Uterus (tissue), 4 donors: ENCODE measurements around the gene DCTN3. TPM values are rescaled to one million over a fixed set of nuclear protein-coding genes. Genes with fewer than 3 reads are reported as not detected.

Source experiments
- DNase-seq, 2 donors: peaks; one replicate each; pipeline ENCODE4 v3.0.0-alpha.2; 2019 to 2020
- H3K27ac ChIP-seq, 2 donors: fragments of 200-600 bp; sonication (generic); 1 replicate in 1 of 2; 2 replicates in 1 of 2; pipeline ENCODE4 v1.5.1; 2016 to 2018
- H3K27me3 ChIP-seq, 2 donors: fragments of 200-600 bp; sonication (generic); one replicate each; pipeline ENCODE4 v1.5.1; 2018 to 2019; ENCODE audit warnings: control low read depth in 1 of 2
- H3K36me3 ChIP-seq, 2 donors: fragments of 200-600 bp; sonication (generic); one replicate each; pipeline ENCODE4 v1.5.1; 2019; ENCODE audit warnings: control low read depth in 1 of 2
- H3K4me1 ChIP-seq, 2 donors: fragments of 200-600 bp; sonication (generic); one replicate each; pipeline ENCODE4 v1.5.1; 2018 to 2019; ENCODE audit warnings: control low read depth in 1 of 2
- H3K4me3 ChIP-seq, 2 donors: fragments of 200-600 bp; sonication (generic); 1 replicate in 1 of 2; 2 replicates in 1 of 2; pipeline ENCODE4 v1.5.1; 2018 to 2019; ENCODE audit warnings: mild to moderate bottlenecking in 1 of 2
- H3K9me3 ChIP-seq, 2 donors: fragments of 200-600 bp; sonication (generic); one replicate each; pipeline ENCODE4 v1.5.1; 2019; ENCODE audit warnings: control low read depth in 1 of 2
- POLR2A ChIP-seq, 2 donors: fragments of 450-650 bp; IDR thresholded peaks; one replicate each; pipeline ENCODE4 v1.6.1; 2016; ENCODE audit warnings: antibody characterized with exemption in 2 of 2, mild to moderate bottlenecking in 1 of 2, moderate library complexity in 1 of 2
- intact Hi-C: fragments of 100-400 bp; cut with DNase I; formaldehyde crosslinking; loops from one replicate; pipeline ENCODE4 v1.15.1; 2023; ENCODE audit warnings: low total_unique reads
- total RNA-seq, 4 donors: library from RNA; depleted of rRNA in 3 of 4; stranded (reverse); fragments of >200 nt in 3 of 4; gene quantifications; one replicate each; pipeline versions ENCODE4 v1.1.0 to v1.2.4, GENCODE V29; 2014 to 2023
- TF ChIP-seq, protein P1 (sequence below), 4 experiments: fragments of 200-600 bp in 2 of 4; fragments of 450-650 bp in 2 of 4; sonication (generic) in 2 of 4; IDR thresholded peaks; one replicate each; pipeline ENCODE4 v1.5.1; 2016 to 2019; ENCODE audit warnings: antibody characterized with exemption in 4 of 4, mild to moderate bottlenecking in 2 of 4, moderate library complexity in 1 of 4
- donor health status: DM: yes; HTN: yes; CAD: no.

The DCTN3 gene
- total RNA-seq, 4 donors from 2014 or later: 27.7 to 98.0 (median 58.6) TPM

DNA sequence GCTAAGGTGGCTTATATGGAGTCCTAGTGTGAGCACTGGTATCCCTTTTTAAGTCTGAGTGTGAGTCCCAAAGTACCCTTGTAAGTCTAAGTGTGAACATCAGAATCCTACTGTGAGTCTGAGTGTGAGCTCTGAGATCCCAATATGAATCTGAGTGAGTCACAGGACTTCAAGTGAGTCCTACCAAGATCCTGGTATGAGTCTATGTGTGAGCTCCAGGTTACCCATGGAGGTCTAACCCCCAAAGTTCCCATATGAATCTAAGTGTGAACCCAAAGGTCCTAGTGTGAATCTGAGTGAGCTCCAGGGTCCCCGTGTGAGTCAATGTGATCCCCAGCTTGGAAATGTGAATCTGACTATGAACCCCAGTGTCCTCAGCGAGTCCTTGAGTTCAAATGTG, 33.0 kb downstream of the DCTN3 start:
- H3K4me3 ChIP-seq: no peak overlapping the region
- no peak overlapping the region for H3K27ac ChIP-seq
- peaks cover 0 to 28% of the 10 kb centered on the region in 2 donors for H3K4me1 ChIP-seq
- intact Hi-C loops: no loop called here
- DNase-seq: no peak
- H3K9me3 ChIP-seq: no peaks in the 10 kb centered on the region
- TF ChIP-seq, protein P1, sequence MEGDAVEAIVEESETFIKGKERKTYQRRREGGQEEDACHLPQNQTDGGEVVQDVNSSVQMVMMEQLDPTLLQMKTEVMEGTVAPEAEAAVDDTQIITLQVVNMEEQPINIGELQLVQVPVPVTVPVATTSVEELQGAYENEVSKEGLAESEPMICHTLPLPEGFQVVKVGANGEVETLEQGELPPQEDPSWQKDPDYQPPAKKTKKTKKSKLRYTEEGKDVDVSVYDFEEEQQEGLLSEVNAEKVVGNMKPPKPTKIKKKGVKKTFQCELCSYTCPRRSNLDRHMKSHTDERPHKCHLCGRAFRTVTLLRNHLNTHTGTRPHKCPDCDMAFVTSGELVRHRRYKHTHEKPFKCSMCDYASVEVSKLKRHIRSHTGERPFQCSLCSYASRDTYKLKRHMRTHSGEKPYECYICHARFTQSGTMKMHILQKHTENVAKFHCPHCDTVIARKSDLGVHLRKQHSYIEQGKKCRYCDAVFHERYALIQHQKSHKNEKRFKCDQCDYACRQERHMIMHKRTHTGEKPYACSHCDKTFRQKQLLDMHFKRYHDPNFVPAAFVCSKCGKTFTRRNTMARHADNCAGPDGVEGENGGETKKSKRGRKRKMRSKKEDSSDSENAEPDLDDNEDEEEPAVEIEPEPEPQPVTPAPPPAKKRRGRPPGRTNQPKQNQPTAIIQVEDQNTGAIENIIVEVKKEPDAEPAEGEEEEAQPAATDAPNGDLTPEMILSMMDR (IDR thresholded peaks at IDR 0.05): no peak
- TF ChIP-seq POLR2A (IDR thresholded peaks at IDR 0.05): no peak
- no peaks in the 10 kb centered on the region for H3K36me3 ChIP-seq
- peaks cover 7 to 8% of the 10 kb centered on the region in 2 donors for H3K27me3 ChIP-seq

DNA sequence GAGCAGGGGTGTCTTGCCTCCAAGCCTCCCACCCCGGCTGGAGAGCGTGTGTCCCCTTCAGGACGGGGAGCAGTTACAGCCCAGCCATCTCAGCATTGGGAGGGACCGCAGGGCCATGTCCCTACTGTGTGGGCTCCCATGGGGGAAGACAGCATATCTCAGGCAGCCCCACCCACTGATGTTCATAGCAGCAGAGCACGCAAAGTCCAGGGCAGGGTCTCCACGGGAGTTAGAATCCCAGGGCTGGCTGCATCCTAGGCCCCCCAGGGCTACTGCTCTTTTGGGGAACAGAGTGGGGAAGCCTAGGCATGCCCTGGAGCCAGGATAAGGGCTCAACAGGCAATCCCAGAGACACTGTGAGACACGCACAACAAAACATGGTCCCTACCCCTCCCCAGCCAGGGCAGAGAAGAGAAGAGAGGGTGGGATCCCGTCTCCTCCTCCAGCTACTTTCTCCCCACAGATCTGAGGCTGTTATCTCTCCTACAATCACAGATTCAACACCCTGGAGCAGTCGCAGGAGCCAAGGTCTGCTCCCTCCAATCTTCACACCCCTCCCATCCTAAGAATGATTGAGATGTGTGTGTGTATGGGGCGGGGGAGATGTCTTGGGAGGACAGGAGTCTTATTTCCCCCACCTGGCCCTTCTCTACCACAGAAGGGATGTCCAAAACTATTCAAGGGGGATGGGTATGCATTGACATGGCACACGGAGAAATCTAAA, 34.2 kb downstream of the DCTN3 start:
- intact Hi-C loops: no loop called here
- no peak overlapping the region for H3K27ac ChIP-seq
- DNase-seq: no peak

DNA sequence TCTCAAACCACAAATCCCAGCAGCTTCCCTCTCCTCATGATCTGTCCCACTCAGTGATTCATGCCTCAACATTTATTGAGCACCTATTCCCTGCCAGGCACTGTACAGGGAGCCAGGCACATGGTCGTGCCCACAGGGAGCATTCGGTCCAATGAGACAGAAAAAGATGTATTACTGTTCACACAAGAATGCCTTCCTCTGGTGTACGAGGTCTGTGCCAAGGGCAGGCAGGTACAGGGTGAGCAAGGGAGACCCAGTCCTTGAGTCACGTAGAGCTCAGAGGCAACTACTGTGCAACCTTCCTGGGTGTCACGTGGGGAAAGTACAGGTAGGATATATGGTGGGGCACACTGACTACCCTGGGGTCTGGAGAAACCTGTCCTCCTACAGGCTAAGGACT, 35.3 kb downstream of the DCTN3 start:
- H3K27ac ChIP-seq: no peak overlapping the region
- no peak overlapping the region for H3K4me3 ChIP-seq
- DNase-seq: no peak
- no peak for TF ChIP-seq POLR2A (IDR thresholded peaks at IDR 0.05)
- TF ChIP-seq, protein P1 (IDR thresholded peaks at IDR 0.05): no peak
- H3K27me3 ChIP-seq: peaks cover 7 to 8% of the 10 kb centered on the region in 2 donors
- no peaks in the 10 kb centered on the region for H3K36me3 ChIP-seq
- H3K4me1 ChIP-seq: peaks cover 0 to 12% of the 10 kb centered on the region in 2 donors
- intact Hi-C loops: no loop called here
- no peaks in the 10 kb centered on the region for H3K9me3 ChIP-seq

More for the DNA sequence above, 34.2 kb downstream of the DCTN3 start:
- Histone ChIP-seq H3K27me3 (peaks cover 7 to 8% of the 10 kb centered on the region in 2 donors), H3K36me3 (no peaks in the 10 kb centered on the region), H3K4me1 (peaks cover 0 to 23% of the 10 kb centered on the region in 2 donors), H3K4me3 (no peak overlapping the region), H3K9me3 (no peaks in the 10 kb centered on the region)
- TF ChIP-seq, protein P1 (IDR thresholded peaks at IDR 0.05): no peak
- TF ChIP-seq POLR2A (IDR thresholded peaks at IDR 0.05): no peak

DNA sequence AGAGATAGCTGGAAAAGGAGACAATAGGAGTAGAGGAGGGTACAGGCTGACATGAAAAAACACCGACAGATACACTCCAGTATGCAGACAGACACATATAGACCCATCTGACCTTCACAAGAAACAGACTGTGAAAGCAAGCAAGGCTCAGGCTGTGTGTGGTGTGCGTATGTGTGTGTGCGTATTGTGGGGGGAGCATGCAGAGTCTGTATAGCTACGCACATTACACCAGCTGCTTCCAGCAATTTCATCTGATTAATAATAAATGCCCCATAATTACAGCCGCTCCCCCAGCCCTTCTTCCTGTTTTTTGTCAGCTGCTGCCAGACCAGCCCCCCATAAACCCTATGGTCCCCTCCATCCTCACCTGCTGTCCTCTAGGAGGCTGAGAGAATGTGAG, 37.5 kb downstream of the DCTN3 start:
- peaks cover 0 to 6% of the 10 kb centered on the region in 2 donors for H3K4me1 ChIP-seq
- H3K36me3 ChIP-seq: no peaks in the 10 kb centered on the region
- TF ChIP-seq, protein P1 (IDR thresholded peaks at IDR 0.05): no peak
- no peak for TF ChIP-seq POLR2A (IDR thresholded peaks at IDR 0.05)
- no peak overlapping the region for H3K4me3 ChIP-seq
- intact Hi-C loops: no loop called here
- H3K9me3 ChIP-seq: no peaks in the 10 kb centered on the region
- no peak for DNase-seq
- H3K27ac ChIP-seq: no peak overlapping the region
- H3K27me3 ChIP-seq: no peaks in the 10 kb centered on the region

DNA sequence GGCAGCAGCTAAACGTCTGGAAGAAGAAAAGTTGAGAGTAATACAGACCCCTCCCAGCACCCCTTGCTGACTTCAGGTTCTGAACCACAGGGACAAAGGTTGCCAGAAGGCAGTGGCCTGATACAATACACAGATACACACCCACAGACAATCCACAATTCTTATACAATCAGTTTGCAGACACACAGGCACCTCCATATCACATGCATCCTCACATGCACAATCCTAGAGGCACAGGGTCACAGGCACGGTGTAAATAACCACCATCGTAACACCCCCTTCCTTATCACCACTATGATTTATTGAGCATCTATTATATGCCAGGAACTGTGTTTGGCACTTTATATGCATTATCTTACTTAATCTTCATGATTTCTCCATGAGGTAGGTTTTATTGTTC, 39.0 kb downstream of the DCTN3 start:
- no peaks in the 10 kb centered on the region for H3K27me3 ChIP-seq
- intact Hi-C loops: no loop called here
- TF ChIP-seq, protein P1 (IDR thresholded peaks at IDR 0.05): no peak
- no peak for TF ChIP-seq POLR2A (IDR thresholded peaks at IDR 0.05)
- no peak overlapping the region for H3K4me3 ChIP-seq
- no peaks in the 10 kb centered on the region for H3K36me3 ChIP-seq
- no peaks in the 10 kb centered on the region for H3K9me3 ChIP-seq
- H3K4me1 ChIP-seq: peaks cover 0 to 9% of the 10 kb centered on the region in 2 donors
- H3K27ac ChIP-seq: no peak overlapping the region
- DNase-seq: no peak
